Measurements from ENCODE around the gene ARHGAP33. TPM values are rescaled to one million over a fixed set of nuclear protein-coding genes. Genes with fewer than 3 reads are reported as not detected.

The ARHGAP33 gene
- total RNA-seq, 1 experiment from 2014 or later = 19.5 TPM

GRCh38 chr19:35731779-35732405 is 43.5 kb upstream of the ARHGAP33 start:
- Histone ChIP-seq H3T11ph (ENCODE audit: low read length) (no peak overlapping the region), H3K79me1 (ENCODE audit: insufficient read depth, low read depth, low read length, poor library complexity, severe bottlenecking) (no peaks in the 10 kb centered on the region), H2BK15ac (ENCODE audit: low read depth, low read length) (no peak overlapping the region), H2BK12ac (ENCODE audit: insufficient read length, low read depth, low read length) (no peak overlapping the region), H3K23ac (ENCODE audit: insufficient read length, low read depth, low read length) (no peak overlapping the region), H3K4me2 (ENCODE audit: insufficient read depth, insufficient read length, low read length) (no peak overlapping the region), H2BK5ac (ENCODE audit: insufficient read length, low read length) (no peak overlapping the region), H3K56ac (ENCODE audit: insufficient read length, low read depth, low read length) (no peak overlapping the region), H3K79me2 (ENCODE audit: insufficient read depth, low read length) (no peaks in the 10 kb centered on the region), H3K9ac (ENCODE audit: extremely low read depth, insufficient read length, low read length) (no peak overlapping the region), H2BK20ac (ENCODE audit: low read depth, low read length, poor library complexity, severe bottlenecking) (no peak overlapping the region), H4K91ac (ENCODE audit: insufficient read length, low read depth, low read length) (no peak overlapping the region), H3K4me1 (ENCODE audit: insufficient read depth, low read length) (no peaks in the 10 kb centered on the region), H3K4ac (ENCODE audit: low read depth, low read length) (no peak overlapping the region), H3K27me3 (ENCODE audit: insufficient read depth, low read length) (no peaks in the 10 kb centered on the region), H3K14ac (ENCODE audit: insufficient read depth, low read length) (no peak overlapping the region), H3K23me2 (ENCODE audit: insufficient read length, low read depth, low read length, poor library complexity, severe bottlenecking) (no peaks in the 10 kb centered on the region), H2BK120ac (ENCODE audit: low read depth, low read length, poor library complexity, severe bottlenecking) (no peak overlapping the region), H3K18ac (ENCODE audit: insufficient read length, low read depth, low read length) (no peak overlapping the region), H3K27ac (ENCODE audit: insufficient read length, low read depth, low read length) (no peak overlapping the region), H2AFZ (ENCODE audit: low read length) (no peak overlapping the region), H2AK5ac (ENCODE audit: insufficient read length, low read length) (no peak overlapping the region), H4K20me1 (ENCODE audit: control insufficient read depth, insufficient read depth, insufficient read length) (no peaks in the 10 kb centered on the region), H4K5ac (ENCODE audit: insufficient read length, low read depth, low read length) (no peak overlapping the region), H4K8ac (replicated peaks; ENCODE audit: insufficient read length, low read depth, low read length) (no peak overlapping the region), H3K9me3 (ENCODE audit: control insufficient read depth, low read depth, low read length) (no peaks in the 10 kb centered on the region)
- no CpG with 5 or more reads among the region's 21 CpGs for WGBS (ENCODE audit: extremely low coverage, insufficient read length, low lambda C conversion rate)
- no peaks in the 10 kb centered on the region for H3K27me3 Mint-ChIP-seq (ENCODE audit: low read depth)
- H3K4me1 Mint-ChIP-seq = no peaks in the 10 kb centered on the region
- H3K36me3 Mint-ChIP-seq (ENCODE audit: insufficient read depth in 1 of 3, low read depth in 3 of 3) = peaks cover 53 to 79% (median 78%) of the 10 kb centered on the region in 3 experiments
- no peak overlapping the region; a peak in 1 of 7 replicates for H3K27ac Mint-ChIP-seq
- no peaks in the 10 kb centered on the region for H3K9me3 Mint-ChIP-seq
- TF ChIP-seq, protein P1, sequence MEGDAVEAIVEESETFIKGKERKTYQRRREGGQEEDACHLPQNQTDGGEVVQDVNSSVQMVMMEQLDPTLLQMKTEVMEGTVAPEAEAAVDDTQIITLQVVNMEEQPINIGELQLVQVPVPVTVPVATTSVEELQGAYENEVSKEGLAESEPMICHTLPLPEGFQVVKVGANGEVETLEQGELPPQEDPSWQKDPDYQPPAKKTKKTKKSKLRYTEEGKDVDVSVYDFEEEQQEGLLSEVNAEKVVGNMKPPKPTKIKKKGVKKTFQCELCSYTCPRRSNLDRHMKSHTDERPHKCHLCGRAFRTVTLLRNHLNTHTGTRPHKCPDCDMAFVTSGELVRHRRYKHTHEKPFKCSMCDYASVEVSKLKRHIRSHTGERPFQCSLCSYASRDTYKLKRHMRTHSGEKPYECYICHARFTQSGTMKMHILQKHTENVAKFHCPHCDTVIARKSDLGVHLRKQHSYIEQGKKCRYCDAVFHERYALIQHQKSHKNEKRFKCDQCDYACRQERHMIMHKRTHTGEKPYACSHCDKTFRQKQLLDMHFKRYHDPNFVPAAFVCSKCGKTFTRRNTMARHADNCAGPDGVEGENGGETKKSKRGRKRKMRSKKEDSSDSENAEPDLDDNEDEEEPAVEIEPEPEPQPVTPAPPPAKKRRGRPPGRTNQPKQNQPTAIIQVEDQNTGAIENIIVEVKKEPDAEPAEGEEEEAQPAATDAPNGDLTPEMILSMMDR (conservative IDR thresholded peaks at IDR 0.05) = no peak
- DNase-seq = no peak
- no peak overlapping the region for H3K4me3 Mint-ChIP-seq

Data from H9 (cell line).